Fibroblast of lung (primary cell): ENCODE measurements around the gene PTOV1. TPM values are rescaled to one million over a fixed set of nuclear protein-coding genes. Genes with fewer than 3 reads are reported as not detected.

ENCODE experiments used
- DNase-seq, 2 donors: peaks; one replicate each; pipeline versions ENCODE4 v3.0.0 to v3.0.0-alpha.2; 2010; ENCODE audit warnings: low read depth in 2 of 2
- H2AFZ ChIP-seq: 2 replicates; pipeline ENCODE4 v1.5.1; 2012; ENCODE audit warnings: low read length, control low read depth, inconsistent platforms
- H3K27ac ChIP-seq: 2 replicates; pipeline ENCODE4 v1.5.1; 2011; ENCODE audit warnings: low read length, control low read depth; ENCODE audit not compliant: insufficient read depth
- H3K27me3 ChIP-seq: 2 replicates; pipeline ENCODE4 v1.5.1; 2011; ENCODE audit warnings: mild to moderate bottlenecking, low read length; ENCODE audit not compliant: control insufficient read depth, insufficient read depth
- H3K36me3 ChIP-seq: 2 replicates; pipeline ENCODE4 v1.5.1; 2011; ENCODE audit warnings: low read length; ENCODE audit not compliant: control insufficient read depth, insufficient read depth
- H3K4me1 ChIP-seq: 2 replicates; pipeline ENCODE4 v1.5.1; 2011; ENCODE audit warnings: low read length; ENCODE audit not compliant: control insufficient read depth, insufficient read depth; ENCODE audit errors: extremely low read depth
- H3K4me2 ChIP-seq: 2 replicates; pipeline ENCODE4 v1.5.1; 2011; ENCODE audit warnings: low read length, control low read depth; ENCODE audit not compliant: insufficient read depth; ENCODE audit errors: extremely low read depth
- H3K4me3 ChIP-seq, 4 experiments: fragments of 200-600 bp in 1 of 4; sonication (generic) in 1 of 4; replicated peaks in 1 of 4; 2 replicates each; pipeline ENCODE4 v1.5.1; 2011 to 2016; ENCODE audit warnings: low read length in 4 of 4, low read depth in 3 of 4, mild to moderate bottlenecking in 3 of 4, control low read depth in 2 of 4, inconsistent platforms in 1 of 4, mixed read lengths in 1 of 4; ENCODE audit not compliant: insufficient read depth in 1 of 4; ENCODE audit errors: control extremely low read depth in 1 of 4
- H3K79me2 ChIP-seq: 2 replicates; pipeline ENCODE4 v1.5.1; 2012; ENCODE audit warnings: mild to moderate bottlenecking, low read length, inconsistent platforms; ENCODE audit not compliant: control insufficient read depth, insufficient read depth
- H3K9ac ChIP-seq: 2 replicates; pipeline ENCODE4 v1.5.1; 2011; ENCODE audit warnings: mild to moderate bottlenecking, low read length, control low read depth; ENCODE audit not compliant: insufficient read depth
- H3K9me3 ChIP-seq: 2 replicates; pipeline ENCODE4 v1.5.1; 2012; ENCODE audit warnings: low read depth, low read length; ENCODE audit not compliant: control insufficient read depth, insufficient read depth
- H4K20me1 ChIP-seq: 2 replicates; pipeline ENCODE4 v1.5.1; 2011; ENCODE audit warnings: low read length; ENCODE audit not compliant: control insufficient read depth, insufficient read depth; ENCODE audit errors: extremely low read depth
- CTCF ChIP-seq, 2 donors: IDR thresholded peaks in 1 of 2; conservative IDR thresholded peaks in 1 of 2; 1 replicate in 1 of 2; 2 replicates in 1 of 2; pipeline ENCODE4 v1.5.1; 2011 to 2012; ENCODE audit warnings: low read length in 2 of 2, control low read depth in 1 of 2, inconsistent platforms in 1 of 2, low read depth in 1 of 2, mild to moderate bottlenecking in 1 of 2
- EZH2 ChIP-seq: IDR thresholded peaks from 2 replicates; pipeline ENCODE4 v1.5.1; 2012; ENCODE audit warnings: low read length, control low read depth, mild to moderate bottlenecking; ENCODE audit errors: missing control alignments
- polyA plus RNA-seq, 2 donors: library from polyadenylated mRNA; depleted of rRNA in 1 of 2; stranded (reverse) in 1 of 2; unstranded in 1 of 2; fragments of >200 nt; gene quantifications; 2 replicates each; pipeline ENCODE4 v1.2.1, GENCODE V29; 2011 to 2012; ENCODE audit warnings: missing spikeins in 1 of 2
- total RNA-seq: library from RNA; depleted of rRNA; stranded (reverse); fragments of >200 nt; gene quantifications from 2 replicates; pipeline ENCODE4 v1.2.1, GENCODE V29; 2014

Gene PTOV1
- total and polyA plus RNA-seq, 2 donors (not counting 1 experiment from before 2014, with no cell fraction given), result 41.1 to 56.0 TPM

DNA sequence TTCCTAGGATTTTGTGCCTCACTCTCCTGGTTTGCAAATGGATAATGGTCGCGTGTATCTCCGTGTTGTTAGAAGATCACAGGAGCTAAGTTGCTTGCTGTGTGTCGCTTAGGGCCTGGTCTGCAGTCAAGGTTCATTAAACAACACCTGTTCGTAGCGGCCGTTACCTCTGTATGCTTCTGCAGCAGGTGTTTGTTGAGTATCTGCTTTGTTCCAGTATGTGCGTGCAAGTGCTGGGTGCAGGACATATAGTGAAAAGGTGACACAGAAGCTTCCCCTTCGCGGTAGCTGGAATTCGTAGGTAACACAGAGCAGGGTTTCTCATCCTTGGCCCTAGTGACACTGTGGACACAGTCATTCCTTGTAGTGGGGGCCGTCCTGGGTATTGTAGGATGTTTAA lies 27.5 kb upstream of the PTOV1 start:
- Histone ChIP-seq H3K4me3 (no peak overlapping the region), H2AFZ (no peak overlapping the region), H3K4me1 (peaks cover 2% of the 10 kb centered on the region), H3K36me3 (peaks cover 6% of the 10 kb centered on the region), H3K9me3 (no peaks in the 10 kb centered on the region), H3K4me2 (no peak overlapping the region), H3K27ac (no peak overlapping the region), H4K20me1 (no peaks in the 10 kb centered on the region), H3K9ac (no peak overlapping the region), H3K27me3 (no peaks in the 10 kb centered on the region), H3K79me2 (peaks cover 19% of the 10 kb centered on the region)
- TF ChIP-seq EZH2, result no peak
- TF ChIP-seq CTCF (conservative IDR thresholded peaks at IDR 0.05 in 1 of 2, IDR thresholded peaks at IDR 0.05 in 1 of 2; ENCODE audit: low read depth in 1 of 2, low read length in 2 of 2), result no peak
- no peak for DNase-seq

DNA sequence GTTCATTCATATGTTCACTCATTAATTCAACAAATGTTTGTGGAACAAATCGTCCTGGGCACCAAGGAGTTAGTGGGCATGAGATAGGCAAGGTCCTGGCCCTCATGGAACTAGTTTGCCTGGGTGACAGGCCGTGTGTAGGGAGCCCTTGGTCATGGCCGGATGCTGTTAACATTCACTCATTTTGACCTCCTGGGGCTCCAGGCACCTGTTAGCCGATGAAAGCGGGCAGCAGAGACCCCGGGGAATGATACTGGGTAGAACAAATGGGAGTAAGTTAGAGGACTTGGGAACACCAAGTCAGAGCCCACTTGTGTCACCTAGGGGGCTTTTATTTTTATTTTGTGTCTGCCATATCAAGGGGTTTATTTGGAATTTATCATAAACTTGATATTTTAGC lies 26.3 kb upstream of the PTOV1 start:
- peaks cover 7% of the 10 kb centered on the region for H3K79me2 ChIP-seq

DNA sequence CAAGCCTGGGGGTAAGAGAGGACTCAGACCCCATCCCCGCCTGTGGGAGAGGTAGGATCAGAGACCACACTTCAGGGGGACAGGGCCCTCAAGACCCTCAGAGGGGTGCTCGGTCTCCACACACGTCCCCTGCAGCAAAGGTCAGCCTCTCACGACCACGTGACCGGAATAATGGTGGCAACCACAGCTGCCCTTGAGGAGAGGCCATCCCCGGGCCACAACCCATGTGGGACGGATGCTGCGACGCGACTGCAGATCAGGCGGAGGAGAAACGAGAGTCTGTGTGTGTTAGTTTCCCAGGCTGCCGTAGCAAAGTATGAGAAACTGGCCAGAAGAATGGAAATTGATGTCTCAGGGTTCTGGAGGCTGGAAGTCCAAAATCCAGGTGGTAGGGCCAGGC lies 23.9 kb upstream of the PTOV1 start:
- no peak for DNase-seq
- peaks cover 5% of the 10 kb centered on the region for H3K79me2 ChIP-seq

More for the DNA sequence above, 26.3 kb upstream of the PTOV1 start:
- no peak for TF ChIP-seq CTCF (conservative IDR thresholded peaks at IDR 0.05 in 1 of 2, IDR thresholded peaks at IDR 0.05 in 1 of 2; ENCODE audit: low read depth in 1 of 2, low read length in 2 of 2)
- no peak for TF ChIP-seq EZH2
- no peaks in the 10 kb centered on the region for H3K9me3 ChIP-seq
- H3K4me3 ChIP-seq, result no peak overlapping the region
- no peak overlapping the region for H2AFZ ChIP-seq
- DNase-seq, result no peak
- no peaks in the 10 kb centered on the region for H3K4me1 ChIP-seq
- H3K9ac ChIP-seq, result no peak overlapping the region
- no peak overlapping the region for H3K4me2 ChIP-seq
- H4K20me1 ChIP-seq, result no peaks in the 10 kb centered on the region
- H3K27ac ChIP-seq, result no peak overlapping the region
- H3K27me3 ChIP-seq, result no peaks in the 10 kb centered on the region
- H3K36me3 ChIP-seq, result peaks cover 6% of the 10 kb centered on the region

More for the DNA sequence above, 23.9 kb upstream of the PTOV1 start:
- H3K36me3 ChIP-seq, result peaks cover 15% of the 10 kb centered on the region
- H3K27ac ChIP-seq, result no peak overlapping the region
- H3K4me1 ChIP-seq, result no peaks in the 10 kb centered on the region
- H3K4me3 ChIP-seq, result no peak overlapping the region
- no peak overlapping the region for H3K9ac ChIP-seq
- H3K4me2 ChIP-seq, result no peak overlapping the region
- H2AFZ ChIP-seq, result no peak overlapping the region
- H4K20me1 ChIP-seq, result no peaks in the 10 kb centered on the region
- TF ChIP-seq EZH2 (no peak), CTCF (conservative IDR thresholded peaks at IDR 0.05 in 1 of 2, IDR thresholded peaks at IDR 0.05 in 1 of 2; ENCODE audit: low read depth in 1 of 2, low read length in 2 of 2) (no peak)
- no peaks in the 10 kb centered on the region for H3K27me3 ChIP-seq
- H3K9me3 ChIP-seq, result no peaks in the 10 kb centered on the region
